ELF-1 (cell line): ENCODE measurements around the gene CETN2.
A peak's percentile ranks its signal among the peaks of the same experiment; 100 is the strongest.
"Not testable (repeated sequence)": the region's sequence is repeated elsewhere in the genome, so short reads cannot be mapped to it uniquely, and the experiment has no call there.

Experiments
- DNase-seq: peaks from one replicate; pipeline ENCODE4 v3.0.0-alpha.2; 2016; ENCODE audit warnings: low read depth, low spot score

Gene CETN2

DNA sequence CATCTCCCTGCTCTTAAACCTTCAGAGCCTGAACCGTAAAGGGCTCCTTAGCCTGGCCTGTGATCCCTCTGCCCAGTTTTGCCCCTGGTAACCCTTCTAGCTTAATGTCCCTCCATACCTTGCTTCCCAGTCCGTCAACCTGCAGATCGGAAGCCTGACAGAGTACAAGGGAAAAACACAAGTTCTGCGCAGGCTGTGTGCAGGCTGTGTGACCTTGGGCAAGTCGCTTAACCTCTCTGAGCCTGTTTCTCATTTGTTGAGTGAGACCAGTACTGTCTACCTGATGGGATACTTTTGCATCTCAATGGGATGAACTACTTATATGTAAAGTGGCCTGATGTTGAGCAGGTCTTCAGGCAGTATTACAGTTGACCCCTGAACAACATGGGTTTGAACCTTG is 2.0 kb upstream of the CETN2 start:
- no peak for DNase-seq

DNA sequence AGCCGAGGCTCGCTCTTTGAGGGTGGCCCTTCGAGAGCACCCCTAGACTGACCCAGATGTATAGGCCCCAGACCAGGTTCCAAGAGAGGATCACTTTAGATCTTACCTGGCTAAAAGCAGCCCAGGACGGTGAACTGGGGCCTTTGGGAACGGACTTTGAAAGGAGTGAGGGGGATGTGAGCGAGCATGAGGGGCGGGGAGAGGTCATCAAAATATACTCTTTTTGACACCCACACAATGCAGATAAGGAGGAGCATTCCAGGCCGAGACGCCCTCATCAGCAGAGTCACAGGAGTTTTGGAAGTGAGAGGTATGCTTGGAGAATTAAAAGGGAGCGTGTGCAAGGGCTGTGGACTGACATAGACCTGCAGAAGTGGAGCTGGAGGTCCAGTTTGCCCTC is 834 bp upstream of the CETN2 start:
- DNase-seq = no peak

DNA sequence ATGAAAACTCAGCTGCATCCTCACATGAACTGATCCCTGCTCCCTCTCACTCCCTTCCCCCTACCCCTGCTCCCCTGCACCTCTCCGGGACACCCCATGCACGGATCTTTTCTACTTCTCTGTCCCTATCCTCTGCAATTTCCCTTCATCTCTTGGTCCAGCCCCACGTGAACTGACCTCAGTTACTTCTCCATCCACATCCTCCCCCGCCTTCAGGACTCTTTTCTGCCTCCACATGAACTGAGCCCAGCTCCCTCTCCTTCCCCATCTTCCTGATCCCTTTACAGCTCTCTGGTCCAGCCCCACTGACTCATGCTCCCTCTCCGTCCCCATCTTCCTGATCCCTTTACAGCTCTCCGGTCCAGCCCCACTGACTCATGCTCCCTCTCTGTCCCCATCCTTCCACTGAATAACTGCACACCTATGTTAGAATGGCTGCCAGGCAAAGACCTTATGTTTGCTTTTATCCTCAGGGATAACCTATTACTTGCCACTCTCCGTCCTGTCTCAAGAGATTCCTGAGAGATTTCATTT is 5.6 kb downstream of the CETN2 start:
- no peak for DNase-seq

DNA sequence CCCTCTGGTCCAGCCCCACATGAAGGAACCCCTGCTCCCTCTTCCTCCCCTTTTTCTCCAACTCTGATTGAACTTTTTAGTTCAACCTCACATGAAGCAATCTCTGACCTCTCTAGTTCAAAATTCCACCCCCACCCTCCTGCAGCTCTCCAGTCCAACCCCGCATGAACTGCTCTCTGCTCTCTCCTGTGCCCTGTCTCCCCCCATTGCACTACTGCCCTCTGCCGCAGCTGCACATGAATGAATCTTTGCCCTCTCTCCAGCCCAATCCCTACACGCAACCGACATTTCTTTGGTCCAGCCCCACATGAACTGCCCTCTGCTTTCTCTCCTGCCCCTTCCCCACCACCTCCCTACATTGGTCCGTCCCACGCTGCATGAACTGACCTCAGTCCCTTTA is 6.9 kb downstream of the CETN2 start:
- no peak for DNase-seq

DNA sequence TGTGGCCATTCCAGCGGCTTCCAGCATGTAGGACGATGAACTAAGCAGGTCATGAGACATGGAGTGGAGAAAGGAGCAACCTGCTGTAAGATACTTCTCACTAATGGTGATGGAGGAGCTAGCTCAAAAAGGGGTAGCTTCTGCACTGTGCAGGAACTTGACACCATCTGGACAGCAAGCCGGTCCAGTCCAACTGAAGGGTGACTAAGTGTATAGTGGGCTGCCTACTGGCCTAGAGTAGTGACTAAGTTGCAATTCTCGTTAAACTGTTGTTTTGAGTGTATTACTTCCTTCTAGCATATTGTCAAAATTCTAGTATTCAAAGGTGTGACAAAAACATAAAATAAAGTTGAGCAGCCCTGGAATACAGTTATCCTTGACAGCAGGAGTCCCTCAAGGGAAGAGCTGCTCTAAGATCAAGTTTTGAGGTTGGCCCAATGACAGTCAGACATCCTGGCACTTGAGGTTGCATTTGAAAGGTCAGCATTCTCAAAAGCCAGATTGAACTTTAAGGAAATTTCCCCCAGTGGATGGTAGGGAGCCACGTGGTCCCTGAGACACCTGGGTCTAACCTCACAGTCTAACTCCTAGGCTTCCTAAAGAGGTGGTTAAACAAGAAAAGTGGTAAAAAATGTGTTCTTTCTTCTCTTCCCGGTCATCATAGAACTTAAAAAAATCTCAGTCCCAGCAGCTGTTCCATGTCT is 8.0 kb downstream of the CETN2 start:
- no peak for DNase-seq

DNA sequence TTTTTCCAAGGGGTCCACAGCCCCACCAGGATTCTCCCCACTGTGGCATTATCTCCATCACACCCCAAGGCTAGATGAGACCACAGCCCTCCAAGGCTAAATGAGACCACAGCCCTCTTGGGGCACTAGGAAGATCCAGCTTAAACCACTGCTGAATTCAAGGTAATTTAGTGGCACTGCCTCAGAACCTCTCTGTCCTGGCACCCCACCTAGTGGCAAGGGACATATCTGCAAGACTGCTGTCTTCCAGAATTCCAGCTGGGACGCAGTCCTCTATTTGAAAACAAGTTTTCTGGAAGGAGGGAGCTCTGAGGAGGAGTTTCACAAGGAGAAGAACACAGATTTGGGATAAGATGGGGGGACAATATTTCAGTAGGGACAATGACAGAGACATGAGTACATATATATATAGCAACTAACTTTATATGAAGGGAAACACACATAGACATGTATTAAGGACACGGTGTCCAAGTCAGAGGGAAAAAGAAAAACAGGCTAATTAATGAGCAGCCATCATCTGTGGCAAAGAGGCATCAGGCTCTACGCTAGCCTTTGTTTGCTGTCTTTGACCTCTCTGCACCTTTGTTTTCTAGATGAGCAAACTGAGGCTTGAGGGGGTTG is 9.3 kb downstream of the CETN2 start:
- peak; percentile 61 for DNase-seq

DNA sequence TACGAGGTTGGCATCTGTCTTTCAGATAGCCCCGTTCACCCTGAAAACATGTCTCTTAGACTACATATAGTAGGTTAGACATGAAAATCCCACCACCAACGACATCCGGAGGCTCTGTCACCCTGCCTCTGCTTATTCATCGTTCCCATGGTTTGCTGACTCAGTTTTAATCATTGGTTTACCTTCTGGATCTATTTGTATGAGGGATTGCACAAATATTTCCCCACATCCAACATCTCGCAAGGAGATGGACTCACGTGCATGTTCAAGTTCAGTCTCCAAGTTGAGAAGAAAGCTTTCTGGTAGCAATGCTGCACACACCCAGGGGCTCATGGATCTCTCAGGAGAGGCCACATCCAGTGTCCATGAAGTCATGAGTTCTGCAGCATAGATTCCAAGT is 10.8 kb downstream of the CETN2 start:
- no peak for DNase-seq

DNA sequence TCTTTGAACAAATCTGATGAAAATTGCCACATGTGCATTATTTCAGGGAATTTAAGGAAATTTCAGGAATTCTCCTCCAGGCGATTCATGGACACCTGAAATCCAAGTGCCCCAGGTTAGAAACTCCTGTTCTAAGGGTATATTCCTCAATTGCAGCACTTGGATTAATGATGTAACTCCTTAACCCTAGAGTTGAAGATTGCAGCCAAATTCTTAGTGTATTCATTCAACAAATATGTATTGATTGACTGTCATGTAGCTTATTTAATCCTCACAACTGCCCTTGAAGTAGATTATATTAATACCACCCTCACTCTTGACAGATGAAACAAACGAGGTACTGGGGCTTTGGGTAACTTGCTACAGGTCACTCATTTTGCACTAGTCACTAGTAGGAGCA is 11.3 kb downstream of the CETN2 start:
- no peak for DNase-seq

DNA sequence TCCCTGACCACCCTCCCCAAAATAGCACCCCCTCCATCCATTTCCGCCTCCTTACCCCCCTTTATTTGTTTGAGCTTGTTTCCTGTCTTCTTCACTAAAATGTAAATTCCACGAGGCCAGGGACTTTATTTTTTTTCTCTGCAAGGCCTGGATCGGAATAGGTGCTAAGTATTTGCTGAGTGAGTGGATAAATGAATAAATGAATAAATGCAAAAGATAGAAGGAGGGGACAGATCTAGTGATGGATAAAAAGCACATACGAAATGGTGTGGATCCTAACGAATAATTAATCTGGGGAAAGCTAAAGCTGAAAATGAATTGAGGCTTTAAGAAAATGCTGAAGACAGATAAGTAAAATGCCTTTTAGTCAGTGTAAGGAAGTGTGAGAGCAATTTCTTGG is 12.2 kb downstream of the CETN2 start:
- no peak for DNase-seq

DNA sequence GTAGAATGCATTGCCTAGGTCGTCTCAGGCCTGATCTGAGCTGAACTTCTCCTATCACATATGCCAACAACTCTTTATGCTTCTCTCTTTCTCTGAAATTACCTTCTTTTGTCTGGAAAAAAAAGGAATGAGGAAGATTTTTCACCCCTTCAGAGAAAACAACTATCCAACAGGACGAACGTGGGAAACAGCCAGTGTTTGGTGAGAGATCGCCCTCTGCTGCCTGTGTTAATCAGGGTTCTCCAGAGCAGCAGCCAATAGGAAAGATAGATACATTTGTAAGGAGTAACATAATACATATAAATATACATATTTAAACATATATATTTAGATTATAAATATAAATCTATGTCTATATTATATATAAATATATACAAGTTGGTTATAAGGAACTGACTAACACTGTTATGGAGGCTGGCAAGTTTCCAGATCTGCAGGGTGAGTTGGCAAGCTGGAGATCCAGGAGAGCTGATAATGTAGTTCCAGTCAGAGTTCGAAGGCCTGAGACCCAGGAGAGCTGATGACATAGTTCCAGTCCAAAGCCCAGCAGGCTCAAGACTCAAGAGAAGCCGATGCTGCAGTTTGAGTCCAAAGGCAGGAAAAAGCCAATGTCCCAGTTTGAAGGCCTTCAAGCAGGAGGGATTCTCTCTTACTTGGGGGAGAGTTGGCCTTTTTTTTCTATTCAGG is 13.3 kb downstream of the CETN2 start:
- peak; percentile 32 for DNase-seq

DNA sequence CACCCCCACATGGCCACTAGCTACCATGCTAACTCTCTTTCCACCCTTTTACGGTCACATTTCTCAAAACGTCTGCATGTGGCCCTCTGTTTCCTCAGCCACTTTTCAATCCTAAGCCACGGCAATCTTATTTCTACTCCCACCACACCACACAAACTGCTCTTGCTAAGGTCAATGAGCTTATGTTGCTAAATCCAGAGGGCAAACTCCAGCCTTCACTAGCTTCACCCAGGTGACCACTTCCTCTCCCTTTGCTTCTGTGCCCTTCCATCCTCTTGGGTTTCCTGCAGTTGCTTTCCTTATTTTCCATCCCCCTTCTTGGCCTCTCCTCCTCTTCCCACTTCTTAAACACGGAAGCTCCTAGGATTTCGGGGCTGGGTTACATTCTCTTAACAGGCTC is 16.5 kb downstream of the CETN2 start:
- DNase-seq = no peak

DNA sequence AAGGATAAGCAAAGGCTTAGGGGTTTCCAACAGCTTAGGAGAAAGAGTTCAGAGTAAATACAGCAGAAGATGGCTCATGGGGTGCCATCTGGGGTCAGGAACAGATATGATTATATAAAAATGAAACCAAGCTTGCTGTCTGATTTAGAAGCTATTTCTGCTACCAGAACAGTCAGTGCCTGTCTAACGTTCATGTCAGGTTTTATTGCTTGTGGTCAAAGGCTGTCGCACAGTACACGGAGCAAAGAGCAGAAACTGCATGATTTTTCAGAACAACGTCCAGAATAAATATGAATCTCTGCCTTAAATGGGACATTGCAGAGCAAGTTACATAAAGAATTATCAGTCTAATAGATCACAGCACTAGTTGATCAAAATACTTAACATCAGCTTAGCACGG is 17.4 kb downstream of the CETN2 start:
- DNase-seq = no peak

DNA sequence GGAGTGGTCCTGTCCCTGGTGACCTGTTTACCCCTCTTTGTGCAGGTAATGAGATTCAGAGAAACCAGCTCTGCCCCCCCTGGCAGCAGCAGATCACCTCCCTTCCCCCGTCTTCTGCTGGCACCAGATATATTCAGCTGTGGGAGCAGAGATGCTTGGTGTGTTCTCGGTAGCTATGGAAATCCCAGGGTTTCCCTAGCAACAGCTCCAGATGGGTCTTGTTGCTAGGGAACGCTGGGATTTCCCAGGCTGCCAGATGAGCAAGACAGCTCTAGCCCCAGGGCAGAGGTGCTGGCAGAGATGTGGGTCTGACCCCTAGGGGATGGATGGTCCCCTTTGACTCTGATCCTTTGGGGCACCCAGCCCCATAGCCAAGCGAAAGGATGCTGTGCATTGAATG is 20.2 kb downstream of the CETN2 start:
- DNase-seq = peak; percentile 40

DNA sequence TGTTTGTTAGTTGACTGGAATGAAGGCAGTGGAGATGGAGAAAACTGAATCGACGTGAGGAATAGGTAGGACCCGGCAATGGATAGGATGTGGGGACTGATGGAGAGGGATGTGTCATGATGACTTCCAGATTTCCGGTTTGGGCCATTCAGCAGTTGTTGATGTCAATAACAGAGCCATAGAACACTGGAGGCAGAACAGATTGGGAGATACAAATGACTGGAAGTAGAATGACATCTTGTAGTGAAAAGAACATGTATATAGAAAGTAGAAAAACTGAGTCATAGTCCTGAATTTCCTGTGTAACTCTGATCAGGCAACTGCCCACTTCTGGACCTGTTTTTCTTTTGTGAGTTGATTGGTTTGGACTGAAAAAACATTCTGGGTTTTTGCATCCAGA is 24.5 kb downstream of the CETN2 start:
- DNase-seq = no peak

DNA sequence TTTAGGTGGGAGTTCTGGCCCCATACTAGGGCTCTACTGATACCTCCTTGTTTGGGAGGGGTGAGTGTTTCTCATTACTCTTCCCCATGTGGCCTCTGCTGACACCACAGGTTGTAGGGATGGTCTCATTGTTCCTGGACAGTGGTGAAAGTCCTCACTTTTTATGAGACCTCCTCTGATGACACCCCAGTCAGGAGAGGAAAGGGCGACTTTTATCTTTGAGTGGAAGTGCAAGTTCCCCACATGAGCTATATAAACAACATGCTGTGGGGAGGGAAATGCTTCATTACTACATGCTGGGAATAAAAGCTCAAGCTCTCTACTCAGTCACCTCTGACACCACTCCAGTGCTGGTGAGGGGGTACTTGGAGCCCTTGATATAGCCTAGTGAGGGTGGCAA is 31.6 kb downstream of the CETN2 start:
- no peak for DNase-seq

DNA sequence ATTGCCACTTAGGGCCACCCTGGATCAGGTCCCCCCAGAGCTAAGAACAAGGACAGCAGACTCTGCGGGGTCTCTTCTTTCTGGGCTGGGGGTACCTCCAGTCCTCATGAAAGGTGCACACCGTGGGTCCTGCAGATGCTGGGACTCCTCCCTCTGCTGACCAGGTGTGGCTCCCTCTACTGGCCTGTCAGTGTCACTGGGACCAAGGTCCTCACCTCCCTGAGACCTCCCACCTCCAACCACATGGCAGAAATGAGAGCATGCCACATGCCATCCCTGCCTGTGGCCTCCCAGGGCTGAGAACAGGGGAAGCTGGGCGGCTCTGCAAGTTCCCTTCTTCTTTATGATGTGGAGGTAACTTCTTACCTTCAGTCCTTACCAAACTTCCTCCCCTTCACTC is 43.5 kb downstream of the CETN2 start:
- not testable (repeated sequence) for DNase-seq
